ENCODE measurements around the gene SHOC2.
"Not testable (repeated sequence)": the region's sequence is repeated elsewhere in the genome, so short reads cannot be mapped to it uniquely, and the experiment has no call there.

SHOC2 gene

GRCh38 chr10:110901954-110902819, 17.2 kb upstream of the SHOC2 start:
- DNase-seq, result peak; percentile 24

- no peak for DNase-seq
These were observed 15.8 kb upstream of the SHOC2 start for GRCh38 chr10:110903280-110904278.

GRCh38 chr10:110910138-110910537, 9.3 kb upstream of the SHOC2 start:
- DNase-seq, result no peak

- DNase-seq, result no peak
These were observed 7.0 kb upstream of the SHOC2 start for GRCh38 chr10:110912374-110912773.

- no peak for DNase-seq
These were observed 5.0 kb upstream of the SHOC2 start for GRCh38 chr10:110914431-110914830.

- peak; percentile 52 for DNase-seq
These were observed 4.4 kb upstream of the SHOC2 start for GRCh38 chr10:110915035-110915434.

- not testable (repeated sequence) for DNase-seq
These were observed 3.8 kb upstream of the SHOC2 start for GRCh38 chr10:110915600-110915999.

GRCh38 chr10:110916554-110917346, 2.7 kb upstream of the SHOC2 start:
- DNase-seq, result peak; percentile 76

GRCh38 chr10:110918269-110918642, 1.1 kb upstream of the SHOC2 start:
- DNase-seq, result peak; percentile 93

- peak; percentile 100 for DNase-seq
These were observed 608 bp upstream of the SHOC2 start, which contains the start of gene BBIP1 for GRCh38 chr10:110918643-110919348. BBIP1 (minus strand) TSS chr10:110919180; CDS start chr10:110918157, 1,023 bp downstream.

- DNase-seq, result peak; percentile 78
These were observed 822 bp downstream of the SHOC2 start for GRCh38 chr10:110919971-110920881.

GRCh38 chr10:110923856-110924493, 4.6 kb downstream of the SHOC2 start:
- DNase-seq, result peak; percentile 55

GRCh38 chr10:110927461-110927860, 8.1 kb downstream of the SHOC2 start:
- DNase-seq, result no peak

- no peak for DNase-seq
These were observed 12.5 kb downstream of the SHOC2 start for GRCh38 chr10:110931769-110932381.

- no peak for DNase-seq
These were observed 13.2 kb downstream of the SHOC2 start for GRCh38 chr10:110932505-110933180.

- DNase-seq, result no peak
These were observed 17.4 kb downstream of the SHOC2 start for GRCh38 chr10:110936757-110937156.

GRCh38 chr10:110939419-110939818, 20.0 kb downstream of the SHOC2 start:
- no peak for DNase-seq

GRCh38 chr10:110944792-110945396, 25.5 kb downstream of the SHOC2 start:
- DNase-seq, result no peak

GRCh38 chr10:110946496-110946895, 27.1 kb downstream of the SHOC2 start:
- no peak for DNase-seq
